HG03432 (cell line): ENCODE measurements around the gene SDR9C7.
"Not testable (repeated sequence)": the region's sequence is repeated elsewhere in the genome, so short reads cannot be mapped to it uniquely, and the experiment has no call there.

Source experiments
- ATAC-seq: cut with Tn5 transposase; IDR thresholded peaks from one replicate; pipeline ENCODE4 v1.9.1; 2021; ENCODE audit warnings: mild to moderate bottlenecking, moderate library complexity; ENCODE audit not compliant: unreplicated experiment

Gene SDR9C7

DNA sequence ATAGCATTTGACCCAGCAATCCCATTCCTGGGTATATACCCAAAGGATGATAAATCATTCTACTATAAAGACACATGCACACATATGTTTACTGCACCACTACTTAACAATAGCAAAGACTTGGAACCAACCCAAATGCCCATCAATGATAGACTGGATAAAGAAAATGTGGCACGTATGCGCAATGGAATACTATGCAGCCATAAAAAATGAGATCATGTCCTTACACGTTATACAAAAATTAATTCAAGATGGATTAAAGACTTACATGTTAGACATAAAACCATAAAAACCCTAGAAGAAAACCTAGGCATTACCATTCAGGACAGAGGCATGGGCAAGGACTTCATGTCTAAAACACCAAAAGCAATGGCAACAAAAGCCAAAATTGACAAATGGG is 16.1 kb downstream of the SDR9C7 start:
- not testable (repeated sequence) for ATAC-seq

DNA sequence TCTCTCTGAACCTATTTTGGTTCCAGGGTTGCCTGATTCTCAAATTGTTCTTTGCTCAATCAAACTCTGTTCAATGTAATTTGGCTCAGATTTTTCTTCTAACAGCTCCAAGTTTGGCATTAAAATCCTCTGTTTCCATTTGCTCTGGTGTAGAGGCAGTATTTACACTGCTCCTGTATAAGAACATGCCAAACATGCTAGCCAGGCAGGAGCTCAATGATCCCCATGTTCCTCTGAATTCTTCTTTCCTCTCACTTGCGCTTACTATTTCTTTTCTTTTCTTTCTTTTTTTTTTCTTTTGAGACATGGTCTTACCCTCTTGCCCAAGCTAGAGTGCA is 17.2 kb downstream of the SDR9C7 start:
- no peak for ATAC-seq

DNA sequence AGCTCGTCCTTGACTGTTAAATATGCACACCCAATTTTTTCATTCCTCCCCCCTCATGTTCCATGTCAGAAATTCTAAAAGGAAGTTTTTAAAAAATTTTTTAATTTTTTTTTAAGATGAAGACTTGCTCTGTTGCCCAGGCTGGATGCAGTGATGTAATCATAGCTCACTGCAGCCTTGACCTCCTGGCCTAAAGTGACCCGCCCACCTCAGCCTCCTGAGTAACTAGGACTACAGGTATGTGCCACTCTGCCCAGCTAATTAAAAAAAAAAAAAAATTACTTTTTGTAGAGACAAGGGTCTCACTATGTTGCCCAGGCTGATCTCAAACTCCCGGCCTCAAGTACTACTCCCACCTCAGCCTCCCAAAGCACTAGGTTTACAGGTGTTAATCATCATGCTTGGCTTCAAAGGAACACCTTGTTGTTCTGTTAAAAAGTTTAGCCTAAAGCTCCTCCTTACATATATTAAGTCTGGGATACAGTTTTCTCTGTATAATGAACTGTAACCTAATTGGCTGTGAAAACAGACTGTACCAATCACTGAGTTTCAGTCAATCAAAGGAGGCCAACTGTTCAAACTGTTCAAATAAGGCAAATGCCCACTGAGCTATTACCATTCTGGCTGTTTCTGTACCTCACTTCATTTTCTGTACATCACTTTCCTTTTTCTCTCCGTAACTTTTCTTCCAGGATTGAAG is 17.8 kb downstream of the SDR9C7 start:
- ATAC-seq: no peak

DNA sequence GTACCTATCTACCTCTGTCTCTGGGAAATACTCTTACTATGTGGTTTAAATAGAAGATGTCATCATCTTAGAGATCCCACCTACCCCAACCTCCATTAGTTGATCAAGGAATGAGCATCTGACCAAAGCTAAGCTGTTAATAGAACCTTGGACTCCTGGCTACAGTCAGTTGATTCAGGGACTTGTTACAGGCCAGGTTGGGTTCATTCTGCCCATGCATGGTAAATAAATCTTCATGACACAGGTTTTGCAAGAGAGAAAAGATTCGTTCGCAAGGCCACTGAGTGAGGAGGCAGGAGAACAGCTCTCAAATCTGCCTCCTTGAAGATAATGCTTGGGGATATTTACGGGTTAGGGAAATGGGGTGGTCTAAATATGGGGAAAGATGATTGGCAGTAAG is 19.5 kb downstream of the SDR9C7 start:
- no peak for ATAC-seq

DNA sequence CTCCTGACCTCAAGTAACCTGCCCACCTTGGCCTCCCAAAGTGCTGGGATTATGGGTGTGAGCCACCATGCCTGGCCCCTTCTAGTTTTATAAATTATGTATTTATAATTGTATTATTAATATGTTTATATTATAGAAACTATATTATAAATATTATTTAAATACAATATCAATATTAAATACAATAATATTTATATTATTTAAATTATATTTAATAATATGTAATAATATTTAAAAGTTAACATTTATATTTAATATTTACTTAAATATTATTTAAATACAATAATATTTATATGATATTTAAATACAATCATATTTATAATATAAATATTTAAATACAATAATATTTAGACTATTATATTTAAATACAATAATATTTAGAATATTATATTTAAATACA is 20.0 kb downstream of the SDR9C7 start:
- ATAC-seq: no peak

DNA sequence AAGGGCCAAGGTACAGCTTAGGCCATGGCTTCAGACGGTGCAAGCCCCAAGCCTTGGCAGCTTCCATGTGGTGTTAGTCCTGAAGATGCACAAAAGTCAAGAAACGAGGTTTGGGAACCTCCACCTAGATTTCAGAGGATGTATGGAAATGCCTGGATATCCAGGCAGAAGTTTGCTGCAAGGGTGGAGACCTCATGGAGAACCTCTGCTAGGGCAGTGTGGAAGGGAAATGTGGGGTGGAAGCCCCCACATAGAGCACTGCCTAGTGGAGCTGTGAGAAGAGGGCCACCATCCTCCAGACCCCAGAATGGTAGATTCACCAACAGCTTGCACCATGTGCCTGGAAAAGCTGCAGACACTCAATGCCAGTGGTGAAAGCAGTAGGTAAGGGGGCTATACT is 24.8 kb downstream of the SDR9C7 start:
- ATAC-seq: not testable (repeated sequence)

DNA sequence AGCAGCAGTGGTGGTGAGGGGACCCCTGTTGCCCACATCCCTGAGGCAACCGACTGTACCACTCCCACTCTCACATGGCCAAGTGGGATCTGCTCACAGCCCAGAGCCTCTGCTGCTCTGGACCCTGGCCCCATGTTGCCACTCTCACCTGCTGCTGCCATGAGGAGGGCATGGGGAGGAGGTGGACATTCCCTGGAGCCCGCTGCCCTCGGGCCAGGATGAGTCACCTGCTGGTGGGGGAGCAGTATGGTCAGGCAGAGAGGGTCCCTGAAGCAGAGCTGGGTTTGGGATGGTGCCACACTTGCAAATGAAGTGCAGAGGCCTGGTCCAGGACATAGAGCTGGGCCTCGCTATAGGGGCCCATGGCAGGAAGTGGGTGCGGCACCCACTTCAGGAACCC is 26.1 kb downstream of the SDR9C7 start:
- no peak for ATAC-seq

DNA sequence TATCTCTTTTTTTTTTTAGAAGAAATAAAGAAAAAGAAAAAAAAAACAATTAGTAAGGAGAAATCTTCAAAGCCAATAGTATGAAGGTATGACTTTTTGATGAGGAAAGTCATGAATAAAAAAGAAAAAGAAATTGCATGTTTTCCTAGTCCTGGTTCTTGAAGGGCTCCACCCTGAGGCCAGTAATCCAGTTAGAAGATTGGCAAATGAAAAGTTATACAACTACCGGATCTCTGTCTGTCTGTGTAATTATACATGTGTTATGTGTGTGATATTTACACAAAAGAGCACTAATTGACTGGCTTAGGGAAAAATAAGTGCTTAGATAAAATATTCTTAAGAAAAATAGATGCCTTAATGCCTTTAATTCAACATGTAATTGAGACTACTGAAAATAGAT is 28.4 kb downstream of the SDR9C7 start:
- no peak for ATAC-seq

DNA sequence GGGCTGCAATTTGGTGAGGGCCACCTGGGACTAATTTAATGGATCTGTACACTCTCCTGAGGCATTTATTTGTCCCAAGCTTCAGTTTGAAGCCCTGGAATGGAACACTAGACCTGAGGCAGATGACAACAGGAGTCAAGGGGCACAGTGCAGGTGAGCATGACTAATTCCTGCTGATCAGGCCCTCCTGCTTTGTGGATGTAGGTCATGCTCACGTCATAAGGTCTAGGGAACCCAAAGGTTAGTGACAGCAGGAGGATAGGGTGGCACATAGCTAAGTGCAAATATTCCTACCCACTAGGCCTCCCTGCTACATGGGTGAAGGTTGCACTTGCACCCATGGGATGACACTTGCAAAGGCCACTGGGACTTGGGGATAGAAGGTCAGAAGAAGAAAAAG is 30.8 kb downstream of the SDR9C7 start:
- ATAC-seq: no peak

DNA sequence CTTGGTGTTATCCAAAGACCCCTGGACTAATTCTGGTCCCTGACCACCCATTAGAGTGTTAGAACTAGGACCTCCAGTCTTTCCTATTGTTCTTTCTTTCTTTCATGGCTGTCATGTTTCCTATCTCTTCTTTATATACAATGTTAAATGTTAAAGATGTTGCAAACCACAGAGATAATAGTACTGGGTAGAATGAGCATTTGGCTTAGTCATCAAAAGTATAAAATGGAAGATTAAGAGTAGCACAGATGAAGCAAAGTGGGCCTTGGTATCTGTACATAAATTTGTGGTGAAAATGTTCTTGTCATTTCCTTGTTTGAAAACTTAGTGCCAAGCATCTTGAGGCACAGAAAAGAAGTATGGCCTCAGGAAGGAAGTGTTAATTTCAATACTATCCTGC is 32.9 kb downstream of the SDR9C7 start:
- ATAC-seq: not testable (repeated sequence)

DNA sequence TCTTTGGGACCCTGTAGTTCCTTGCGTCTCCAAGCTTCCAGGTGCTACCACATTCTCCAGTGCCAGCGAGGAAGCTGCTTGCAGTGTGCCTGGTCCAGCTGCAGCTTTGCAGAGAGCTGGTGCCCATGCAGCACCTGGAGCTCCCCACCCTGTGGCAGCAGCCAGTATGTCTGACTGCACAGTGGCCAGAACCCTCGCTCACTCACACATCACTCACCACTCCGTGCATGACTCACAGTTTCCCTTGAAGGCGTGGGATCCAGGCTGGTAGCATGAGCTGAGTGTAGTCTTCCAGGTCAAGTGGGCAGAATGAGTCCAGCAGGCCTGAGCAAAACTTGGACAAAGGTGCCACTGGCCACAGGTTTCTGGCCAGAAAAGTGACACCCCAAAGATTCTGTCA is 33.6 kb downstream of the SDR9C7 start:
- no peak for ATAC-seq

DNA sequence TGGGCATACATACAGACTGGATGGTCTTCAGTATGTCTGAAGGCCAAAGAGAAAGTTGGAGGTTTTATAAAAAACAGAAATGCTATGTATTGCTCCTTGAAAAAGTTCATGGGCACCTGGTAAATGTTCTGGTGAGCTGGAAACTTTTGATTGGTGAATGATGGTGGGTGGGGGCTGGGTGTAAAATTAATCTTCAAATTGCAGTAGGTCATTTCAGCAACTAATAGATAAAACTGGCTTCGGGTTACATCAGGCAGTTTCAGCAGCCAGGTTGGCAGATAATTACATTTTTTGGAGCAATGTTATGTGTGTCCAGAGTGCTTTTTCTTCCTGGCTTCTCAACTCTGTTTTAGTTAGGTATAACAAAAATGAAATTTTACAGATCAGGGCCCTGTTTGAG is 35.3 kb downstream of the SDR9C7 start:
- no peak for ATAC-seq

DNA sequence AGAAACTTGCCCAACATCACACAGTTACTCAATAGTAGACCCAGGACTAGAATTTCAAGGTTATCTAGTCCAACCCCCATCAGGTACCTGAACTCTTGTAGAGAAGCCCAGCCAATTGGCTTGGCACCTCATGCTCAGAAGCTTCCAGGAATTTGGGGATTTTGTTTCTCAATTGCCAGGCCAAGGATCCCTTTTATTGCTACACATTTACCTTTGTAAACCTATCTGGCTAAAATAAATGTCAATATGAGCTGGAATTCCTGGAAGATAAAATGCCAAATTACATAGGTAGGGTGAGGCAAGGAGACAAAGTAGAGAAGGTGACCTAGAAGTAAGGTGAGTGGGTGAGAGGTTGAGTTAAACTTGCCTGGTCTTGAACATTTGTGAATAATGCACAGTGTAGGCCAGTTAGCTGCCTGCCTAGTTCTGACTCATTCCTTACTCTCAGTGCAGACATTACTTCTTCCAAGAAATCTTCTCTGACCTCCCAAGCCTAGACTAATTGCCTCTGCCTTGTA is 36.3 kb downstream of the SDR9C7 start:
- ATAC-seq: no peak

DNA sequence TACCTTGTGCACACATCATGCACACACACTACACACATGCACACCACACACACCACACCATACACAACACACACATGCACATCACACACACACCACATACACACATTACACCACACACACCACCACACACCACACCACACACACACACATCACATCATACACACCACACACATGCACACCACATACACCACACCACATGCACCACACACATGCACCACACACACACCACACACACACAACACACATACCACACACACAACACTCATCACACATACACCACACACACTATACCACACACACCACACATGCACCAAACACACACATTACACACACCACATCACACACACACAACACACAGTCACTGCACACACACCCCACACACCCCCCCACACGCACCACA is 38.1 kb downstream of the SDR9C7 start:
- ATAC-seq: no peak

DNA sequence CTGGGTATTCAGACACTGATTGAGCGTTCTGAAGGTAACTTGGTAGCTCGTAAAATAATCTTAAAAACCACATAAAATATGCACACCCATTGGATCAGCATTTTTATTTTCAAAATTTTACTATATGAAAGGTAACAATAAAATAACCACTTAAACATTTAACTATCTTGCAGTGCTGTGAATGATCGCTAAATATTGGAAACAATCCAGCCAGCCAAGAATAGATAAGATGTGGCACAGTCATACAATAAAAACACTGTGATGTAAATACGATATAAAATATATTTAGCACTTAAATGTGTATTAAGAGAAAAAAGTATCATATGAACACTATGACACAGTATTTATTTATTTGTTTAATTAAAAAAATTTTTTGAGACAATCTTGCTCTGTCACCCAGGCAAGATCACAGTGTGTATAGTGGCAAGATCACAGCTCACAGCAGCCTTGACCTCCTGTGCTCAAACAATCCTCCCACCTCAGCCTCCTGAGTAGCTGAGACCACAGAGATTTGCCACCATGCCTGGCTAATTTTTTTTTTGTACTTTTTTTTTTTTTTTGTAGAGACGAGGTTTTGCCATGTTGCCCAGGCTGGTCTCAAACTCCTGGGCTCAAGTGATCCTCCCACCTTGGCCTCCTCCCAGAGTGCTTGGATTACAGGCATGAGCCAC is 39.4 kb downstream of the SDR9C7 start:
- ATAC-seq: no peak

DNA sequence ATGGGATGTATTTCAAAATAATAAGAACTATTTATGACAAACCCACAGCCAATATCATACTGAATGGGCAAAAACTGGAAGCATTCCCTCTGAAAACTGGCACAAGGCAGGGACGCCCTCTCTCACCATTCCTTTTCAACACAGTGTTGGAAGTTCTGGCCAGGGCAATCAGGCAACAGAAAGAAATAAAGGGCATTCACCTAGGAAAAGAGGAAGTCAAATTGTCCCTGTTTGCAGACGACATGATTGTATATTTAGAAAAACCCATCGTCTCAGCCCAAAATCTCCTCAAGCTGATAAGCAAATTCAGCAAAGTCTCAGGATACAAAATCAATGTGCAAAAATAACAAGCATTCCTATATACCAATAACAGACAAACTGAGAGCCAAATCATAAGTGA is 42.3 kb downstream of the SDR9C7 start:
- ATAC-seq: not testable (repeated sequence)

DNA sequence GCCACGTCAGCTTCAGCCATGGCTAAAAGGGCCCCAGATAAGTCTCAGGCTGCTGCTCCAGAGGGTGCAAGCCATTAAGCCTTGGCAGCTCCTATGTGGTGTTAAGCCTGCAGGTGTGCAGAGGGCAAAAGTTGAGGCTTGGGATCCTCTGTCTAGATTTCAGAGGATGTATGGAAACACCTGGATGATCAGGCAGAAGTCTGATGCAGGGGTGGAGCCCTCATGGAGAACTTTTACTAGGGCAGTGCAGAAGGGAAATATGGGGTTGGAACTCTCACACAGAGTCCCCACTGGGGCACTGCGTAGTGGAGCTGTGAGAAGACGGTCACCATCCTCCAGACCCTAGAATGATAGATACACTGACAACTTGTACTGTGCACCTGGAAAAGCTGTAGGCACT is 47.9 kb downstream of the SDR9C7 start:
- ATAC-seq: no peak

DNA sequence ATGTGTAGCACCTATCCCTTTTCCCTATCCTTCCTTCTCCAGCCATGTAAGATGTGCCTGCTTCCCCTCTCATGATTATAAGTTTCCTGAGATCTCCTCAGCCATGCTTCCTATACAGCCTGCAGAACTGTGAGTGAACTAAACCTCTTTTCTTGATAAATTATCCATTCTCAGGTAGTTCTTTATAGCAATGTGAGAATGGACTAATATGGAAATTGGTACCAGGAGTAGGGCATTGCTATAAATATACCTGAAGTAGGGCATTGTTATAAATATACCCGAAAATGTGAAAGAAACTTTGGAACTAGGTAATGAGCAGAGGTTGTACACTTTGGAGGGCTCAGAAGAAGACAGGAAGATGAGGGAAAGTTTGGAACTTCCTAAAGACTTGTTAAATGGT is 48.9 kb downstream of the SDR9C7 start:
- no peak for ATAC-seq

DNA sequence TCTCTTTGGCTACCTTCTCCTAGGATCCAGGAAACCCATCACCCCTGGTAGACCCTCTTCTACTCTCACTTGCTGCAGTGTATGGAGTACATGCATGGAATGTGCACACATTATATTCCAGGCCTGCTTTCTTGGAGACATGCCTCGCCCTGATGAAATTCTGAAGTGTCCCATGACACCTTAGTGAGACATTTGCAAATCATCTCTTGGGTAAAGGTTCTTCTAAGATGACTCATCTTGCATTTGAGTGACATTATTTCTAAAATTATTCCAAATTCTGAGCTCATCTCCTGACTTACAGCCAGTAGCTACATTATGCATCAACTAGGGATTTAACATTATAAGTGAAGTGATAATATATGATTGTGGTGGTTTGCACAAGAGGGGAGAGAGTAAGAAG is 49.8 kb downstream of the SDR9C7 start:
- ATAC-seq: no peak

DNA sequence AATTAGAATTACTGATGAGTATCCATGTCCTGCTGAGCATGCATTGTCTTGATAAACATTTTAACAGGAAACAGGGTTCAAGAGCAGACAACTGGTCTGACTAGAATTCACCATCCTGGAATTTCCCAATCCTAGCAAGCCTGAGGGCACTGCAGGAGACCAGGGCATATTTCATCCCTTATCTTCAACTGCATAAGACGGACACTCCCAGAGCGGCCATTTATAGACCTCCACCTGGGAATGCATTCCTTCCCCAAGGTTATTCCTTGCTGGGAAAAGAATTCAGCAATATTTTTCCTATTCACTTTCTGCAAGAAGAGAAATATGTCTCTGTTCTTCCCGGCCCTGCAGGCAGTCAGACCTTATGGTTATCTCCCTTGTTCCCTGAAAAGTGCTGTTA is 51.8 kb downstream of the SDR9C7 start:
- ATAC-seq: not testable (repeated sequence)

DNA sequence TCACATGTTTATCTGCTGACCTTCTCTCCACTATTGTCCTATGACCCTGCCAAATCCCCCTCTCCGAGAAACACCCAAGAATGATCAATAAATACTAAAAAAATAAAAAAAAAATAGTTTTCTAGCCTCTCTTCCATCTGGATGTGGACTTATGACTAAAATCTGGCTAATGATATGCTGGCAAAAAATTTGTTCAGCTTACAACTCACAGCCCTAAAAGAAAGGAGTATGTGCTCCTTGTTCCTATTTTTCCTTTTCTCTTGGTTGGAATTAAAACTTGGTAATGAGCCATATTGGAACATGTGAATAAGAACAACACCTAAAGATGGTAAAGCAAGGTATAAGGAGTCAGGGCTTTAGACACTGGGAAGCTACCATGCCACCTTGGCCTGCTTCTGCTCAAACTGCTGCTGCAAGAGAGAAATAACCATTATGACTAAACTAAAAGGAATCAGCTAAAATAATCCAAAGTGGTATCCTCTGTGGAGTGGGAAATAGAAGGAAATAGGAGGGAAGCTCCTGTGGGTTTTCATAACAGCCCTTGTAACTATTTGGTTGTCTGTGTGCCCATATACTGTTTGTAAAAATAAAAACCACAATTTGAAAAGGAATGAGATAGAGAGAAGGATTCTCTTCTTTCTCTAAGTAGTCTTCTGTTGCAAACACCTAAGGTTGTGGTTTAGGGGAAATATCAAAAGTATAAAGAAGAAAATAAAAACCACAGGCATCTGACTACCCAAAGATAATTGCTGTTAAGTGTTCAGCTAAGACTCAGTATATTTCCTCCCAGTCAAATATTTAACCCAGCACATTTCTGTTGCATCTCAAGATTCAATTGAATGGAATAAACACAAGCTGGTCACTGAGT is 53.8 kb downstream of the SDR9C7 start:
- ATAC-seq: no peak
